Hindlimb muscle (tissue), 1 donor: Measurements from ENCODE around the gene ALX4. TPM values are rescaled to one million over a fixed set of nuclear protein-coding genes. Genes with fewer than 3 reads are reported as not detected.

Experiments
- DNase-seq: peaks from one replicate; pipeline ENCODE4 v3.0.0-alpha.2; 2013
- polyA plus RNA-seq: library from polyadenylated mRNA; unstranded; fragments of 120-200 nt; gene quantifications from one replicate; pipeline ENCODE4 v1.2.1, GENCODE V29; 2013; ENCODE audit not compliant: insufficient read length

Gene ALX4
- polyA plus RNA-seq, 1 donor, result 1.1 TPM

GRCh38 chr11:44300844-44301563 lies 8.9 kb downstream of the ALX4 start:
- no peak for DNase-seq

- no peak for DNase-seq
Observed at GRCh38 chr11:44298862-44299261, 11.1 kb downstream of the ALX4 start.

- DNase-seq, result no peak
Observed at GRCh38 chr11:44290208-44290607, 19.7 kb downstream of the ALX4 start.

GRCh38 chr11:44288133-44288526 lies 21.8 kb downstream of the ALX4 start:
- no peak for DNase-seq

- no peak for DNase-seq
Observed at GRCh38 chr11:44286911-44287310, 23.0 kb downstream of the ALX4 start.

- DNase-seq, result no peak
Observed at GRCh38 chr11:44286268-44286880, 23.6 kb downstream of the ALX4 start.

GRCh38 chr11:44285756-44286155 lies 24.2 kb downstream of the ALX4 start:
- no peak for DNase-seq

GRCh38 chr11:44282620-44283019 lies 27.3 kb downstream of the ALX4 start:
- DNase-seq, result no peak

GRCh38 chr11:44281151-44281550 lies 28.8 kb downstream of the ALX4 start:
- no peak for DNase-seq

- no peak for DNase-seq
Observed at GRCh38 chr11:44280257-44280656, 29.7 kb downstream of the ALX4 start.

GRCh38 chr11:44279483-44279882 lies 30.5 kb downstream of the ALX4 start:
- DNase-seq, result no peak

- no peak for DNase-seq
Observed at GRCh38 chr11:44277196-44278090, 32.5 kb downstream of the ALX4 start.

- no peak for DNase-seq
Observed at GRCh38 chr11:44275961-44276550, 33.9 kb downstream of the ALX4 start.

GRCh38 chr11:44275241-44275640 lies 34.7 kb downstream of the ALX4 start:
- DNase-seq, result no peak

- DNase-seq, result no peak
Observed at GRCh38 chr11:44274404-44274803, 35.5 kb downstream of the ALX4 start.

GRCh38 chr11:44271286-44271685 lies 38.7 kb downstream of the ALX4 start:
- DNase-seq, result no peak

GRCh38 chr11:44270403-44271273 lies 39.3 kb downstream of the ALX4 start:
- DNase-seq, result no peak

GRCh38 chr11:44269369-44270351 lies 40.3 kb downstream of the ALX4 start:
- no peak for DNase-seq

GRCh38 chr11:44268614-44269080 lies 41.3 kb downstream of the ALX4 start:
- DNase-seq, result no peak
